Measurements from ENCODE around the gene HEATR5A. TPM values are rescaled to one million over a fixed set of nuclear protein-coding genes. Genes with fewer than 3 reads are reported as not detected.
A peak's percentile ranks its signal among the peaks of the same experiment; 100 is the strongest.

Gene HEATR5A
- polyA plus RNA-seq, 1 of the 3 experiments (the other 2 are of a cell fraction) = 7.1 TPM

- H3K9me3 ChIP-seq = no peaks in the 10 kb centered on the region
- ChIA-PET POLR2A (interaction anchor here (0.7 kb wide), 1 partner anchor 21 kb away, joined by 3 read pairs; the partner anchor contains the start of gene HEATR5A), CTCF (interaction anchor here (0.6 kb wide), 1 partner anchor 16 kb away, joined by 3 read pairs; no protein-coding TSS in a partner anchor)
- no peaks in the 10 kb centered on the region for H4K20me1 ChIP-seq (ENCODE audit: insufficient read depth)
- H3K4me2 ChIP-seq = no peak overlapping the region
- H3K4me1 ChIP-seq (ENCODE audit: control insufficient read depth in 1 of 2, insufficient read depth in 2 of 2, low read depth in 1 of 2, low read length in 1 of 2) = no peaks in the 10 kb centered on the region; a peak in 1 of 4 replicates
- H3K27ac ChIP-seq (ENCODE audit: low read depth in 2 of 2, low read length in 1 of 2) = peak overlapping the region; percentile 17 to 40; a peak in 3 of 4 replicates
- H3K9me2 ChIP-seq = no peaks in the 10 kb centered on the region
- H3F3A ChIP-seq (replicated peaks; ENCODE audit: insufficient read depth) = no peaks in the 10 kb centered on the region
- H3K4me3 ChIP-seq (ENCODE audit: low read depth in 2 of 2, low read length in 1 of 2) = no peak overlapping the region
- 87% methylated on average over 7 of the region's 7 CpGs for WGBS (ENCODE audit: low lambda C conversion rate)
- H3K9ac ChIP-seq = no peak overlapping the region
- no peaks in the 10 kb centered on the region for H3K79me2 ChIP-seq (ENCODE audit: insufficient read depth)
- DNase-seq = no peak
- no peaks in the 10 kb centered on the region for H3K27me3 ChIP-seq (ENCODE audit: insufficient read depth)
- no peak overlapping the region for H2AFZ ChIP-seq (ENCODE audit: low read depth)
- peaks cover 5 to 21% of the 10 kb centered on the region in 2 experiments for H3K36me3 ChIP-seq (replicated peaks in 1 of 2; ENCODE audit: control insufficient read depth in 1 of 2, insufficient read depth in 2 of 2, low read length in 1 of 2)
- no peak for TF ChIP-seq TCF12 (IDR thresholded peaks at IDR 0.05)
- no peak for TF ChIP-seq FOXM1 (IDR thresholded peaks at IDR 0.05; ENCODE audit: low read depth)
- TF ChIP-seq RFX5 (IDR thresholded peaks at IDR 0.05; ENCODE audit: low read length) = no peak
- no peak for TF ChIP-seq FOSL2 (IDR thresholded peaks at IDR 0.05; ENCODE audit: borderline replicate concordance, low read depth)
- no peak for TF ChIP-seq TEAD4 (IDR thresholded peaks at IDR 0.05; ENCODE audit: borderline replicate concordance, insufficient read depth)
- TF ChIP-seq IRF3 (IDR thresholded peaks at IDR 0.05; ENCODE audit: low read depth, low read length) = no peak
- no peak for TF ChIP-seq TAF1 (IDR thresholded peaks at IDR 0.05; ENCODE audit: borderline replicate concordance, low read depth, low read length)
- no peak for TF ChIP-seq MEF2A (IDR thresholded peaks at IDR 0.05; ENCODE audit: borderline replicate concordance, low read depth)
- TF ChIP-seq ELF1 (IDR thresholded peaks at IDR 0.05) = no peak
- no peak for TF ChIP-seq USF2 (IDR thresholded peaks at IDR 0.05; ENCODE audit: borderline replicate concordance, low read depth, low read length)
- TF ChIP-seq RCOR1 (IDR thresholded peaks at IDR 0.05; ENCODE audit: low read length) = no peak
- TF ChIP-seq POLR2AphosphoS5 (IDR thresholded peaks at IDR 0.05; ENCODE audit: low read depth, low read length) = no peak
- no peak for TF ChIP-seq NRF1 (IDR thresholded peaks at IDR 0.05; ENCODE audit: low read depth, low read length)
- TF ChIP-seq CHD2 (IDR thresholded peaks at IDR 0.05; ENCODE audit: low read length, partially characterized antibody) = no peak
These were observed 21.1 kb upstream of the HEATR5A start for GRCh38 chr14:31441273-31442111.

GRCh38 chr14:31440280-31440679 lies 19.9 kb upstream of the HEATR5A start:
- Histone ChIP-seq H3K9me3 (no peaks in the 10 kb centered on the region), H3K9me2 (no peaks in the 10 kb centered on the region), H3K36me3 (replicated peaks in 1 of 2; ENCODE audit: control insufficient read depth in 1 of 2, insufficient read depth in 2 of 2, low read length in 1 of 2) (peaks cover 0 to 13% of the 10 kb centered on the region in 2 experiments), H3K27ac (ENCODE audit: low read depth in 2 of 2, low read length in 1 of 2) (no peak overlapping the region), H3K4me1 (ENCODE audit: control insufficient read depth in 1 of 2, insufficient read depth in 2 of 2, low read depth in 1 of 2, low read length in 1 of 2) (no peaks in the 10 kb centered on the region; a peak in 1 of 4 replicates), H2AFZ (ENCODE audit: low read depth) (no peak overlapping the region), H3K79me2 (ENCODE audit: insufficient read depth) (no peaks in the 10 kb centered on the region), H3K27me3 (ENCODE audit: insufficient read depth) (no peaks in the 10 kb centered on the region), H3K4me2 (no peak overlapping the region), H3K4me3 (ENCODE audit: low read depth in 2 of 2, low read length in 1 of 2) (no peak overlapping the region), H4K20me1 (ENCODE audit: insufficient read depth) (no peaks in the 10 kb centered on the region), H3F3A (replicated peaks; ENCODE audit: insufficient read depth) (no peaks in the 10 kb centered on the region), H3K9ac (no peak overlapping the region)
- ChIA-PET CTCF (no interaction called here), POLR2A (no interaction called here)
- DNase-seq = no peak
- TF ChIP-seq CHD2 (IDR thresholded peaks at IDR 0.05; ENCODE audit: low read length, partially characterized antibody) = no peak
